Left colon (tissue), 2 donors: ENCODE measurements around the gene STK25. TPM values are rescaled to one million over a fixed set of nuclear protein-coding genes. Genes with fewer than 3 reads are reported as not detected.
"Not testable (repeated sequence)": the region's sequence is repeated elsewhere in the genome, so short reads cannot be mapped to it uniquely, and the experiment has no call there.

Experiments
- ATAC-seq: fragments of 200-7000 bp; cut with Tn5 transposase; one replicate; pipeline ENCODE4 v1.9.1; 2020; ENCODE audit warnings: mild to moderate bottlenecking, moderate library complexity
- DNase-seq, 2 donors: peaks; one replicate each; pipeline ENCODE4 v3.0.0-alpha.2; 2020
- intact Hi-C, 2 donors: fragments of 100-400 bp; cut with DNase I in 1 of 2; cut with micrococcal nuclease in 1 of 2; formaldehyde crosslinking; loops; one replicate each; pipeline versions ENCODE4 v1.11.2 to v1.14.0; 2022; cut with DNase I, micrococcal nuclease
- total RNA-seq, 2 donors: library from RNA; stranded (reverse); fragmentation: NEBNext Ultra II Directional; extraction: Animal tissue kit (Norgen Biotek cat#: 25700); gene quantifications; one replicate each; pipeline ENCODE4 v1.2.1, GENCODE V29; 2021
- donor health status: DM: no; HTN: no; CAD: no.
- donor health status: DM: yes; HTN: yes; CAD: no.

Gene STK25
- total RNA-seq, 2 donors from 2014 or later = 118 to 119 TPM

DNA sequence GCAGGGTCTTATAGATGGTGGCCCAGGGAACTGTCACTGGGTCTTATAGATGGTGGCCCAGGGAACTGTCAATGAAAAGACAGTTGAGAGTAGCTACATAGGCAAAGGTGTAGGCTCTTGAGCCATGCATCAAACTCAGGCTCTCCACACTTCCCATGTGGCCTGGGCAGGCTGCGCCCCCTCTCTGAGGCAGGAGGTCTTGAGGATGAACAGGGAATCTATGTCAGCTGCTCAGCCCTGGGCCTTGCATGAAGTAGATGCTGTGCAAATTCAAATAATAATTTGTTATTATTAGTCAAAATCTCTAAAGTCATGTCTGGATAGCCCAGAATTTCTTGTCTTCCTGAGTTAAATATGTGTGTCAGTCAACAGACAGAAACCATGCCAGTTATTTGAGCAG, 26.7 kb downstream of the STK25 start:
- DNase-seq (no peak), ATAC-seq (no peak)
- intact Hi-C loops = no loop called here

DNA sequence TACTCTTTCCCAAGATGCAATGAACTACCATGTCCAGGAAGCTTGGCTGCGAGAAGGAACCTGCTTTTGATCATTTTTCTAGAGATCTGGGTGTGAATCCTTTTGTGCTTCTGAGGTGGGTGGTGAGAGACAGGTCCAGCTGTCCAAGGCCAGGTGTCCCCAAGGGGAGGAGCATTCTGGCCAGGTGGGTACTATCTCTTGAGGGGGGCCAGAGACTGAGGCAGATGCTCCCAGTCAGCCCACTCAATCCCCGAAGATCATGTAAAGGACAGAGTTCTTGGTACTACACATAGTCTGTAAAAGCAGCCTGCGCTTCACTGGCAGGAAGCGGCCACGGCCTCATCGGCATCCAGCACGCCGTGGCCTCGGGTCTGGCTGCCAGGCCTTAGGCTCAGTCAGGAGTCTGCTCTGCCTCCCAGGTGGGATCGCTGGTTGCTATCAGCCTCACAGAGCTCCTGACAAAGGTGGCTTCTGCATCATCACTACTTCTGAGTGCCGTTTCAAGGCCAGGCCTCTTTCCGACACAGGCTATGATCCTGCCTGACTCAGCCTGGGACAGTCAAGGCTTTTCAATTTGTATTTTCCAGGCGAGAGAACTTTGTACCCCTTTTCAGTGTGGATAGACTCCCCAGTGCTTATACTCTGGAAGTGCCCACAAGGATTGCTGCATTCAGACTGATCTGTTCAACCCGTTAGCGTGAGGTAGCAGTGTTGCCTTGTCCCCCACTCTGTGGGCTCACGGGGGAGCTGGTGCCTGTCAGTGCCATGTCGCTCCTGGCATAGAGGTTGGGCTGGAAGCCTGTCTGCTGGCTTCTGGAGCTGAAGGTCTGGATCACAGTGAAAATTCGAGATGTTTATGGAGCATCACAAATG, 29.1 kb downstream of the STK25 start:
- no peak for ATAC-seq
- intact Hi-C loops = no loop called here
- DNase-seq = no peak

- no peak for DNase-seq
- ATAC-seq = no peak
- intact Hi-C loops = no loop called here
Measured at GRCh38 chr2:241478166-241478565, 30.2 kb downstream of the STK25 start.

DNA sequence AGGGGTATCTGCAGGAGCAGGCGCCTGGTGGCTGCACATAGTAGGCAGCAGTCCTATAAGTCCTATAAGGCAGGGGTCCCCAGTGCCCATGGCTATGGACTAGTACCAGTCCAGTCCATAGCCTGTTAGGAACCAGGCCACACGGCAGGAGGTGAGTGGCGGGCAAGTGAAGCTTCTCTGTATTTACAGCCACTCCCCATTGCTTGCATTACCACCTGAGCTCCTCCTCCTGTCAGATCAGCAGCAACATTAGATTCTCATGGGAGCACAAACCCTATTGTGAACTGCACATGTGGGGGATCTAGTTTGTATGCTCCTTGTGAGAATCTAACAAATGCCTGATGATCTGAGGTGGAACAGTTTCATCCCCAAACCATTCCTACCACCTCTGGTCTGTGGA, 33.1 kb downstream of the STK25 start:
- DNase-seq (no peak), ATAC-seq (peak; percentile 16)
- intact Hi-C loops = no loop called here

GRCh38 chr2:241473399-241473798, 35.0 kb downstream of the STK25 start:
- intact Hi-C loops = no loop called here
- ATAC-seq (no peak), DNase-seq (no peak)

DNA sequence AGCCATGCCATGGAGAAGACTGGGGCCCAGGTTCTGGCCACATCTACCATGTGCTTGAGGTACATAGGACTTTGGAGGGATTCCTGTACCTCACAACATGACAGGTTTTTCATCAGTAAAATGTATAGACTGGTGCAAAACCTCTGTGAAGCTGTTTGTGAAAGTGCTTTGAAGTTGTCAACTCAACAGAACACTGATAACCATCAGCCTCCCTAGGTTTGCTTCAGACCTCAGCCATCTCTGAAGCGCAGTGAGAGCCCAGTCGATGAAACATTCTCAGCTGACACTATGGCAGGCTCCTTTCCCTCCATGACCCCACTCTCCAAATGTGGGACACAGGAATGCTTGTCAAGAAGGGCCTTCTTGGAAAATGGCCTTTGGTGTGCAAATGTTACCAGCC, 38.6 kb downstream of the STK25 start:
- ATAC-seq (no peak), DNase-seq (no peak)
- intact Hi-C loops = no loop called here

- intact Hi-C loops = no loop called here
- DNase-seq (no peak), ATAC-seq (no peak)
Measured at GRCh38 chr2:241468476-241468781, 40.0 kb downstream of the STK25 start.

DNA sequence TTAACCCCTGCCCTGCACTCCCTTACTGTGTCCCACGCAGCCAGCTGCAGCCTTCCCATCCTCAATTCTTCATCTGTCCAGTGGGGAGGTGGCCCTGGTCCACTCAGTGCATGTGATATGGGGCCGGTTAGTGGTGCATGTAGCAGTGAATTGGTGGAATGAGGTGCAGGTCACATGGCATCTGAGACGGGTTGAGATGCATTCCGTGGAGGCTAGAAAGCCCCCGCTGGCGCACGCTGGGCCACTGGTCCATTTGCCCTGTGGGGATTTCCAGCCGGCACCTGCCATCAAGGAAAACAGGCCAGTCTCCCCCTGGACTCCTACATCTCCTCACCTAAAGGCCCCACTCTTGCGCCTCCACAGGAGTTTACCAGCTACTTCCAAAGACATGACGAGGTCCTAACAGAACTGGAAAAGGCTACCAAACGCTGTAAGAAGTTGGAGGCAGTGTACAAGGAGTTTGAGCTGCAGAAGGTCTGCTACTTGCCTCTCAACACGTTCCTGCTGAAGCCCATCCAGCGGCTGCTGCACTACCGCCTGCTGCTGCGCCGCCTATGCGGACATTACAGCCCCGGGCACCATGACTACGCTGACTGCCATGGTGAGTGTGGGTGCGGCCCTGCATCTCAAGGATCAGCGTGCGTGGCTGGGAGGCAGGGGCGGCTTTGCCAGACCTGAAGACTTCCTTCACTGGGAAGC, 40.5 kb downstream of the STK25 start:
- ATAC-seq = no peak
- intact Hi-C loops = no loop called here
- no peak for DNase-seq

DNA sequence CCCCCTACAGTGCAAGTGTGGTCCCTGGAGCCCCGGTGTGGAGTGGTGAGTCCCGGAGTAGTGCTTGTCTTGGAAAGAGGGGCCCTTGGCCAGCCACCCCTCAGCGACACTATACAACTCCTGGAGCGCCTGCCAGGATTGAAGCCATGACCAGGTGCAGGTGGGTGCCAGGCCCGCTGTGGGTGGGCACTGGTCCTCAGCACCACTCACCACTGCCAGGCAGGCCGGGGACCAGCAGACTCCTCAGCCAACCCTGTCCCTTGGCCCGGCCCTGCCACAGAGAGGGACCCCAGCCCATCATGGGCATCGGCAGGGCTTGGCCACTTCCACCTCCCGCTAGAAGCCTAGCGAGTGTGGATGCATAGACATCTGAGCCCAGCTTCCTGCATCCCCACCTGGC, 42.2 kb downstream of the STK25 start:
- ATAC-seq (no peak), DNase-seq (no peak)

DNA sequence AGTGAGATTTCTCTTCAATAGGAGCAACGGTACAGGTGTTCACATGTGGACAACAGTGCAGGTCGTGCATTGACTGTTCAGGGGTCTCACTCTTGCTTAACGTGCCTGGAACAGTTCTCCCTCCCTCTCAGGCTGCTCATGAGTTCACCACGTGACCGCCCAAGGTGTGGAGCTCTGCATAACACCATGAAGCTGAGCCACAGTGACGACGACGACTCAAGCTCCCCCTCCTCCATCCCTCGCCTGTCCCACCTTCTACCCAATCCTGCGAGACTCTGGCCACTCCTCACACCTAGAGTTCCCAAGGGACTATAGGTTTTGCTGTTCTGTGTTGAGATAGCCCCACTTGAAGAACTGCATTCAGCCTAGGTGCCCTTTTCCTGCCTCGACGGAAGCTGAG, 42.8 kb downstream of the STK25 start:
- ATAC-seq (no peak), DNase-seq (no peak)
- intact Hi-C loops = no loop called here

More for the DNA sequence above, 42.2 kb downstream of the STK25 start:
- intact Hi-C loops = no loop called here

- ATAC-seq (no peak), DNase-seq (no peak)
- intact Hi-C loops = no loop called here
Measured at GRCh38 chr2:241463276-241464135, 44.9 kb downstream of the STK25 start.

- DNase-seq = peak; percentile 37 to 47
- intact Hi-C loops = no loop called here
- ATAC-seq = peak; percentile 81
Measured at GRCh38 chr2:241461693-241462677, 46.4 kb downstream of the STK25 start.

DNA sequence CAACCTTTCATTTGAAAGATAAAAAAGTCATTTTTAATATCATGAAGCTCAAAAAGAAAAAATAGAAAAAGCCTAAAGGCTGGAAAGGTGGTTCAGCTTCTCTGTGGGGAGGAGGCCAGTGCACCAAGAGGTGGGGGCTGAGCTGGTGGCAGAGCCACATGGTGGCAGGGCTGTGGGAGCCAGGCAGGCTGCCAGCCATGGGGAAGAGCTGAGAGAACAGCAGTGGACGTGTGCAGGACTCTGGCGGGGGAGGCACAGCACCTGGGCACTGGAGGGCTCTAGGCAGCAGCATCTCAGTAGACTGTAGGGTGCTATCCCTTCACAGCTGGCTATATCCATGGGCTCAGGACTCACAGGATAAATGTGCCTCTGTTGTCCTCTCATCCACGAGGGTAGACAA, 47.8 kb downstream of the STK25 start:
- DNase-seq = no peak
- ATAC-seq = peak; percentile 8
- intact Hi-C loops = no loop called here

DNA sequence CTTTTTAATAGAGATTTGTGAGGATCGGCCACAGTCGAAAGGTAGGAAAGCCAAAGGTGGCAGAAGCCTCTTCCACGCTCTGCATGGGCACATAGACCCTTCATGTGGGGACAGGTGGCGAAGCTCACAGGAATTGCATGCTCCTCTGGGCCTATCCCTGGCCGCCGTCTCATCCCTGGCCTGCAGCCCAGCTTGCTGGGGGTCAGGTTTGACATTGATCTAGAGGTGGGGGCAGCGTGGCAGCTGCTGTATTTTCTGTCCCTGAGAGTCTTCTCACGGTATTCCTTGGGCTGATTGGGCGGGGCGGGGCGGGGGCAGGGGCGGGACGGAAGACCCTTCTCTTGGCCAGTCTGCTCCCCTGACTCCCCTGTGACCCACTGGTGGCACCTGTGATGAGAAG, 48.9 kb downstream of the STK25 start:
- intact Hi-C loops = no loop called here
- DNase-seq = no peak
- no peak for ATAC-seq

DNA sequence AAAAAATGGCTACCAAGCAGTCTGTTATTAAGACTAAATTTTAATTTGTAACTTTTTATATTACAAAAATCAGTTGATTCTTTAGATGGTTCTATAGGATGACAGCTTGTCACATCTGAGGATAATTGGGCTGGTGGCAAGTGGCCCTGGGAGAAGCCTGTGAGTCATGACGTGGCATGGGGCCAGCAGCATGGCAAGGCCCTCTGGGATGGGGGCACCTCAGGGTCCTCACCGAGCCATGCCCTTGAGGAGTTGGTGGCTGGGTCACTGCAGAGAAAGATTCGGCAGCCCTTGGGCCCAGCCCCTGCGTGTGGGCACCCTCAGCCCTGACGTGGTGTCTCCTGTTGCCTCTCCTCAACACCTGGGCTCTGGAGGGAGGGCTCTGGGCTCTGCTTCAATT, 49.7 kb downstream of the STK25 start:
- DNase-seq = no peak
- intact Hi-C loops = no loop called here
- ATAC-seq = no peak

DNA sequence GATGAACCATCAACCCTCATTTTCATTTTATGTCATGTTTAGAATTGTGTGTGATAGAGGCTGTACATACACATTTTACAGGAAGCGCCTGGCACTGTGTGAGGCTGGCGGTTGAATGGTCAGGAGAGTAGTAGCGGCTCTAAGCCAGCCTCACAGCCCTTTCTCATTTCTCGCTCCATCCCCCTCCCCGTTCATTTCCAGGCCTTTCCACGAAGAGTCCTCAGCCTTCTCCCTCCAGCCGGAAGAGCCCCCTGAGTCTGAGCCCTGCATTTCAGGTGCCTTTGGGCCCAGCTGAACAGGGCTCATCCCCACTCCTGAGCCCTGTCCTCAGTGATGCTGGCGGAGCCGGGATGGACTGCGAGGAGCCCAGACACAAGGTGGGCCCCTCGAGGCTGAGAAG, 51.8 kb downstream of the STK25 start:
- intact Hi-C loops = no loop called here
- DNase-seq = no peak
- no peak for ATAC-seq

DNA sequence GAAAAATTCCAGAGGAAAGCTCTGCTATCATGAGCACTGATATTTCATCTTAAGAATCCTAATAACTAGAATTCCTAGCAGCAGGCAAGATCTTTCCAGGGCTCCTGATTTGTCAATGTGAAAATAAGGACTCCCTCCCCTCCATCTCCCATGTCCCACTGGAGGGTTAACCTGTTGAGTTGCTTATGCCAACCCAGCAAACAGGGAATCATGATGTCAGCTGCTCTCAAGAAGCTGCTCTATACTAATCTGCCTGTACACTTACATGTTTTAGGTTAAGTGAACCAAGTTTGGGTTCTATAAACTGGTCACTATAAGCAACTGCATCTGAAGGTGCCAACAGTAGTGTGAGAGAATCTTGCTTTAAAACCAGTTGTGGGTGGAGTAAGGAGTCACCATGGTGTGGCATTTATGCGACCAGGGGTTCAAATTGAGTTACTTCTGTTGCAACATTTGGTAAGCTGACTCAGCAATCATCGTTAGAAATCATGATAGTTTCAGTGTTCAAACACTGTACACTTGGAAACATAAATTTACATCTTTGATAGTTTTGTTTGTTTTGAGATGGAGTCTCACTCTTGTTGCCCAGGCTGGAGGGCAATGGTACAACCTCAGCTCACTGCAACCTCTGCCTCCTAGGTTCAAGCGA, 53.4 kb downstream of the STK25 start:
- intact Hi-C loops = no loop called here
- peak; percentile 15 for ATAC-seq

GRCh38 chr2:241453919-241454318, 54.5 kb downstream of the STK25 start:
- intact Hi-C loops = not testable (repeated sequence)
- peak; percentile 22 to 31 for DNase-seq
- ATAC-seq = peak; percentile 78

More for the DNA sequence above, 53.4 kb downstream of the STK25 start:
- DNase-seq = no peak
